ENCODE data around the gene SPEM2.
A peak's percentile ranks its signal among the peaks of the same experiment; 100 is the strongest.
"Not testable (repeated sequence)": the region's sequence is repeated elsewhere in the genome, so short reads cannot be mapped to it uniquely, and the experiment has no call there.

The SPEM2 gene

GRCh38 chr17:7465597-7466275 is 40.3 kb downstream of the SPEM2 start:
- Histone ChIP-seq H3K4me3 (ENCODE audit: low read length in 2 of 2) (no peak overlapping the region), H3K9ac (ENCODE audit: low read length in 2 of 2) (no peak overlapping the region), H3K27ac (ENCODE audit: low read length) (no peak overlapping the region), H3K27me3 (ENCODE audit: control insufficient read depth in 1 of 2, insufficient read depth in 2 of 2, low read length in 2 of 2) (no peaks in the 10 kb centered on the region), H3K9me3 (ENCODE audit: control insufficient read depth in 2 of 2, low read length in 2 of 2) (no peaks in the 10 kb centered on the region), H3K4me1 (ENCODE audit: control insufficient read depth, insufficient read depth, low read length) (peaks cover 20% of the 10 kb centered on the region), H3K36me3 (ENCODE audit: control insufficient read depth in 2 of 2, insufficient read depth in 2 of 2, low read length in 2 of 2) (peaks cover 4 to 9% of the 10 kb centered on the region in 2 donors)

DNA sequence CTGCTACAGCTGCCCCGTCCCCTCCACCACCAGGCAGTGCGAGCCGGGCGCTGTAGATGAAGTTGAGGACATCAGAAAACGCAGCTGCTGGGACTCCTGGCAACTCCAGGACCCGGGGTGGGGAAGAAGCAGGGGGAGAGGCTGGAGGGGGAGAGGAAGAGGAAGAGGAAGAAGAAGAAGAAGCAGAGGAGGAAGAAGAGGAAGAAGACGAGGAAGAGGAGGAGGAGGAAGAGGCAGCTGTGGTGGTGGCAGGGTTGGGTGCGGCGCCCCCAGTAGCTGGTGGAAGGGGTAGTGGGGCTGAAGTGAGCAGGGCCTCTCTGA is 40.9 kb downstream of the SPEM2 start:
- Histone ChIP-seq H3K4me3 (ENCODE audit: low read length in 2 of 2) (no peak overlapping the region), H3K36me3 (ENCODE audit: control insufficient read depth in 2 of 2, insufficient read depth in 2 of 2, low read length in 2 of 2) (peaks cover 4 to 9% of the 10 kb centered on the region in 2 donors), H3K4me1 (ENCODE audit: control insufficient read depth, insufficient read depth, low read length) (peaks cover 20% of the 10 kb centered on the region), H3K9ac (ENCODE audit: low read length in 2 of 2) (no peak overlapping the region), H3K9me3 (ENCODE audit: control insufficient read depth in 2 of 2, low read length in 2 of 2) (no peaks in the 10 kb centered on the region), H3K27me3 (ENCODE audit: control insufficient read depth in 1 of 2, insufficient read depth in 2 of 2, low read length in 2 of 2) (no peaks in the 10 kb centered on the region), H3K27ac (ENCODE audit: low read length) (peak overlapping the region; percentile 31)

DNA sequence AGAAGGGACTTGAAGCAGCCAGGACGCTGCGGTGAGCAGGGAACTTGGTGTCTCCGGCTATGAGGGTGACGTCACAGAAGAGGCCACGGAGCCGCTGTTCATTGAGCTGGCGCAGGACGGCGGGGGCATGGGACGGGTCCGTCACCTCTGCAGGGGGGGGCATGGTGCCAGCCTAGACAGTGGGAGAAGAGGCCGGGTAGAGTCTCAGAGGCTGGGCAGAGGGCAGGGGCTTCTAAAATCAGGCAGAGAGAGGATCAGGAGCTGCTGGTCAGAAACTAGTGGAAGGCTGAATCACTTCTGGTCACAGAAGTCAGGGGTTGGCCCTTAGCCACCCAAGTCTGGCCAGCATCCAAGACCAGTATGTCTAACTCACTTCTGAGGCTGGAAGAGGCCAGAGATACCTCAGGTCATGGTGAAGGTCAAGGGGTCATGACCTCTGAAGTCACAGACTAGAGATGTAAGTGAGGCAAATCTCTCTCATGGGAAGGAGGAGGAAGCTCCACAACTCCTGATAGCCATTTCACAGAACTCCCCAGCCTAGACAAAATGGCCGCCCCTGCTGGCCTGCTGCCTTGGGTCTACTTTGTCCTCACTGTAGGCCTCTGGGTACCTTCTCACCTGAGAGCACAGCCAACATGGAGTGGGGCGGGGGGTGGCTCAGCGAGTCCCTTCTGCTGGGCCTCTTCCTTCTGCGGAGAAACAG is 41.4 kb downstream of the SPEM2 start:
- H3K36me3 ChIP-seq (ENCODE audit: control insufficient read depth in 2 of 2, insufficient read depth in 2 of 2, low read length in 2 of 2): peaks cover 4 to 9% of the 10 kb centered on the region in 2 donors
- no peak overlapping the region for H3K9ac ChIP-seq (ENCODE audit: low read length in 2 of 2)
- H3K9me3 ChIP-seq (ENCODE audit: control insufficient read depth in 2 of 2, low read length in 2 of 2): no peaks in the 10 kb centered on the region
- no peak overlapping the region for H3K4me3 ChIP-seq (ENCODE audit: low read length in 2 of 2)
- H3K27me3 ChIP-seq (ENCODE audit: control insufficient read depth in 1 of 2, insufficient read depth in 2 of 2, low read length in 2 of 2): no peaks in the 10 kb centered on the region
- peak overlapping the region; percentile 31 for H3K27ac ChIP-seq (ENCODE audit: low read length)
- H3K4me1 ChIP-seq (ENCODE audit: control insufficient read depth, insufficient read depth, low read length): peaks cover 22% of the 10 kb centered on the region

DNA sequence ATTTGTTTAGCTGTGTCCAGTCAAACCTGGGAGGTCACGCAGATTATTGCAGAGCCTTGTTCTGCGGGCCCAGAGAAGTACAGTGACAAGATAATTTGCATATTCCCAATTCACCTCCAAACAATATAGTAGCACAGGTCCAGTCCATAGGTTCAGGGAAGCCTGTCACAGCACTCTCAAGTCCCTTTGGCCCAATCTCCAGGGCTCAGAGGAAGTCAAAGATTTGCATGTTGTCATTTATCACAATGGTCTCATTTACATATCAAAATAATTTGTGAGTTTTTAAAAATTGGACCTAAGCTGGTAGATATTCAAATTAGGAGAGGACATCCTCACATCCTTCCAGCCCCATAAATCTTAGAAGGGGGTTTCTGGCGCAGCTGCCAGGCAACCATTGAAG is 42.1 kb downstream of the SPEM2 start:
- no peak overlapping the region for H3K27ac ChIP-seq (ENCODE audit: low read length)
- peaks cover 26% of the 10 kb centered on the region for H3K4me1 ChIP-seq (ENCODE audit: control insufficient read depth, insufficient read depth, low read length)
- no peak overlapping the region for H3K4me3 ChIP-seq (ENCODE audit: low read length in 2 of 2)
- no peaks in the 10 kb centered on the region for H3K27me3 ChIP-seq (ENCODE audit: control insufficient read depth in 1 of 2, insufficient read depth in 2 of 2, low read length in 2 of 2)
- H3K9me3 ChIP-seq (ENCODE audit: control insufficient read depth in 2 of 2, low read length in 2 of 2): no peaks in the 10 kb centered on the region
- H3K36me3 ChIP-seq (ENCODE audit: control insufficient read depth in 2 of 2, insufficient read depth in 2 of 2, low read length in 2 of 2): peaks cover 4 to 9% of the 10 kb centered on the region in 2 donors
- no peak overlapping the region for H3K9ac ChIP-seq (ENCODE audit: low read length in 2 of 2)

DNA sequence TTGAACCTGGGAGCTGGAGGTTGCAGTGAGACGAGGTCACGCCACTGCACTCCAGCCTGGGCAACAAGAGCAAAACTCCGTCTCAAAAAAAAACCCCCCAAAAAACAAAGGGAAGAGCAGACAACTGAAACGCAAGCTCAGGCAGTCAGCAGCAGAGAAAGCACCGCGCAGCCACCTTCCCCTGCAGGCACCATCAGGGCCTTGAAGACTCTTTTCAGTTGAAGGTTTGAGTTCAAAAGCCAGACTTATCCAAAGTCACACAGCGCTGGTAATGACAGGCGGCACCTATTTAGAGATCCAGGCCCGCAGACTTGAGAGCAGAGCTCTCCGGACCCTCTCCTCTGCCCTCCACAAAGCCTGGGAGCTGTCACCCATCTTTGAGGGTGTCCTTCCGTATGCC is 42.9 kb downstream of the SPEM2 start:
- Histone ChIP-seq H3K27me3 (ENCODE audit: control insufficient read depth in 1 of 2, insufficient read depth in 2 of 2, low read length in 2 of 2) (no peaks in the 10 kb centered on the region), H3K9me3 (ENCODE audit: control insufficient read depth in 2 of 2, low read length in 2 of 2) (no peaks in the 10 kb centered on the region), H3K27ac (ENCODE audit: low read length) (no peak overlapping the region), H3K9ac (ENCODE audit: low read length in 2 of 2) (no peak overlapping the region), H3K4me1 (ENCODE audit: control insufficient read depth, insufficient read depth, low read length) (peaks cover 26% of the 10 kb centered on the region), H3K36me3 (ENCODE audit: control insufficient read depth in 2 of 2, insufficient read depth in 2 of 2, low read length in 2 of 2) (peaks cover 4 to 9% of the 10 kb centered on the region in 2 donors), H3K4me3 (ENCODE audit: low read length in 2 of 2) (no peak overlapping the region)

DNA sequence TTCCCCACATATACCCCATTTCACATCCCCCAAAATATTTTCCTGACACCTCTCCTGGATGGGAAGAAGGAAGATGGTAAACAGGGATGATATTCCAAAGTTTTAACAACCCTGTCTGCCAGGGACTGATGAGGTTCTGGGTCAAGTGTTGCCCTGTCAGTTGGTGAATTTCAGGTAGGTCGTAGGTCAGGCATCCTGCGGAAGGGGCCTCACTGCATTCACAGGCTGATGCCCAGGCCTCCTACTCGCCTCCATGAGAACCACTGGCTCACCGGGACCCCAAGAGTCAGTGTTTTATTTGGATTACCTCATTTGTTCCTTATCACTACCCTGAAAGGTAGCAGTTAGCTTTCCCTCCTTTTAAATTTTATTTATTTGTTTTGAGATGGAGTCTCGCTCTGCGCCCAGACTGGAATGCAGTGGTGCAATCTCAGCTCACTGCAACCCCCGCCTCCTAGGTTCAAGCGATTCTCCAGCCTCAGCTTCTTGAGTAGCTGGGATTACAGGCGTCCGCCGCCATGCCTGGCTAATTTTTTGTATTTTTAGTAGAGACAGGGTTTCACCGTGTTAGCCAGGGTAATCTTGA is 43.5 kb downstream of the SPEM2 start:
- Histone ChIP-seq H3K4me1 (ENCODE audit: control insufficient read depth, insufficient read depth, low read length) (peaks cover 30% of the 10 kb centered on the region), H3K36me3 (ENCODE audit: control insufficient read depth in 2 of 2, insufficient read depth in 2 of 2, low read length in 2 of 2) (peaks cover 4 to 5% of the 10 kb centered on the region in 2 donors), H3K27ac (ENCODE audit: low read length) (no peak overlapping the region), H3K27me3 (ENCODE audit: control insufficient read depth in 1 of 2, insufficient read depth in 2 of 2, low read length in 2 of 2) (no peaks in the 10 kb centered on the region), H3K4me3 (ENCODE audit: low read length in 2 of 2) (no peak overlapping the region), H3K9ac (ENCODE audit: low read length in 2 of 2) (no peak overlapping the region), H3K9me3 (ENCODE audit: control insufficient read depth in 2 of 2, low read length in 2 of 2) (no peaks in the 10 kb centered on the region)

DNA sequence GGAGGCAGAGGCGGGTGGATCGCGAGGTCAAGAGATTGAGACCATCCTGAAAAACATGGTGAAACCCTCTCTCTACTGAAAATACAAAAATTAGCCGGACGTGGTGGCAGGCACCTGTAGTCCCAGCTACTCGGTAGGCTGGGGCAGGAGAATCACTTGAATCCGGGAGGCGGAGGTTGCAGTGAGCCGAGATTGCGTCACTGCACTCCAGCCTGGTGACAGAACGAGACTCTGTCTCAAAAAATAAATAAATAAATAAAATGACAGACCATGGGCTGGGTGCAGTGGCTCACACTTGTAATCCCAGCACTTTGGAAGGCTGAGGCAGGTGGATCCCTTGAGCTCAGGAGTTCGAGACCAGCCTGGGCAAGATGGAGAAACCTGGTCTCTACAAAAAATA is 44.4 kb downstream of the SPEM2 start:
- H3K27ac ChIP-seq (ENCODE audit: low read length); H3K4me3 ChIP-seq (ENCODE audit: low read length in 2 of 2); H3K9ac ChIP-seq (ENCODE audit: low read length in 2 of 2); H3K36me3 ChIP-seq (ENCODE audit: control insufficient read depth in 2 of 2, insufficient read depth in 2 of 2, low read length in 2 of 2); H3K27me3 ChIP-seq (ENCODE audit: control insufficient read depth in 1 of 2, insufficient read depth in 2 of 2, low read length in 2 of 2); H3K9me3 ChIP-seq (ENCODE audit: control insufficient read depth in 2 of 2, low read length in 2 of 2): not testable (repeated sequence)
- peaks cover 30% of the 10 kb centered on the region for H3K4me1 ChIP-seq (ENCODE audit: control insufficient read depth, insufficient read depth, low read length)

- H3K36me3 ChIP-seq (ENCODE audit: control insufficient read depth in 2 of 2, insufficient read depth in 2 of 2, low read length in 2 of 2); H3K27me3 ChIP-seq (ENCODE audit: control insufficient read depth in 1 of 2, insufficient read depth in 2 of 2, low read length in 2 of 2); H3K9me3 ChIP-seq (ENCODE audit: control insufficient read depth in 2 of 2, low read length in 2 of 2); H3K9ac ChIP-seq (ENCODE audit: low read length in 2 of 2); H3K4me3 ChIP-seq (ENCODE audit: low read length in 2 of 2); H3K27ac ChIP-seq (ENCODE audit: low read length): not testable (repeated sequence)
- peaks cover 35% of the 10 kb centered on the region for H3K4me1 ChIP-seq (ENCODE audit: control insufficient read depth, insufficient read depth, low read length)
Measured at GRCh38 chr17:7470457-7470973, 45.1 kb downstream of the SPEM2 start.

DNA sequence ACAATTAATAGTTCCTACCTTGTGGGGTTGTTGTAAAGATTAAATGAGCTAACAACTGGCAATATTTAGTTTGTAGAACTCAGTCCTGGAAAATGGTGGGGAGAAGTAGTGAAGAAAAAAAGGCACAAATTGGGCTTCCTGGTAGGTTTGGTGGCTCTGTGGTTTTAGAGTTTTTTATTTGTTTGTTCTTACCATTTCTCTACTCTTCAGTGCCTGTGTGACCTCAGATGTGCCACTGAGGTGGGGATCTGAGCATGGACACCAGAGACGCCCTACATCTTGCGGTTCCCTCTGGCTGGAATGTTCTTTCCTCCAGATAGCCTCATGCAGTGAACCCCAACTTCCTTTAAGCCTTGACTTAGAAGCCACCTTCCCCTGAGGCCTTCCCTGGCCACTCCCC is 46.3 kb downstream of the SPEM2 start:
- H3K9ac ChIP-seq (ENCODE audit: low read length in 2 of 2): no peak overlapping the region
- H3K4me1 ChIP-seq (ENCODE audit: control insufficient read depth, insufficient read depth, low read length): peaks cover 40% of the 10 kb centered on the region
- no peak overlapping the region for H3K27ac ChIP-seq (ENCODE audit: low read length)
- no peaks in the 10 kb centered on the region for H3K9me3 ChIP-seq (ENCODE audit: control insufficient read depth in 2 of 2, low read length in 2 of 2)
- no peaks in the 10 kb centered on the region for H3K27me3 ChIP-seq (ENCODE audit: control insufficient read depth in 1 of 2, insufficient read depth in 2 of 2, low read length in 2 of 2)
- H3K36me3 ChIP-seq (ENCODE audit: control insufficient read depth in 2 of 2, insufficient read depth in 2 of 2, low read length in 2 of 2): peaks cover 4 to 5% of the 10 kb centered on the region in 2 donors
- H3K4me3 ChIP-seq (ENCODE audit: low read length in 2 of 2): no peak overlapping the region

GRCh38 chr17:7474767-7475166 is 49.4 kb downstream of the SPEM2 start:
- H3K27me3 ChIP-seq (ENCODE audit: control insufficient read depth in 1 of 2, insufficient read depth in 2 of 2, low read length in 2 of 2); H3K9ac ChIP-seq (ENCODE audit: low read length in 2 of 2); H3K4me3 ChIP-seq (ENCODE audit: low read length in 2 of 2); H3K36me3 ChIP-seq (ENCODE audit: control insufficient read depth in 2 of 2, insufficient read depth in 2 of 2, low read length in 2 of 2); H3K9me3 ChIP-seq (ENCODE audit: control insufficient read depth in 2 of 2, low read length in 2 of 2): not testable (repeated sequence)
- Histone ChIP-seq H3K4me1 (ENCODE audit: control insufficient read depth, insufficient read depth, low read length) (peaks cover 49% of the 10 kb centered on the region), H3K27ac (ENCODE audit: low read length) (peak overlapping the region; percentile 97)

Data from stomach smooth muscle (tissue), 2 donors.